GM12873 (cell line): Measurements from ENCODE around the gene UGT1A10.

Experiments
- TF ChIP-seq, protein P1 (sequence below): IDR thresholded peaks from 2 replicates; pipeline ENCODE4 v1.5.1; 2012; ENCODE audit warnings: low read depth, mild to moderate bottlenecking, moderate library complexity, low read length, control low read depth; ENCODE audit not compliant: insufficient read depth; ENCODE audit errors: missing control alignments

The UGT1A10 gene

DNA sequence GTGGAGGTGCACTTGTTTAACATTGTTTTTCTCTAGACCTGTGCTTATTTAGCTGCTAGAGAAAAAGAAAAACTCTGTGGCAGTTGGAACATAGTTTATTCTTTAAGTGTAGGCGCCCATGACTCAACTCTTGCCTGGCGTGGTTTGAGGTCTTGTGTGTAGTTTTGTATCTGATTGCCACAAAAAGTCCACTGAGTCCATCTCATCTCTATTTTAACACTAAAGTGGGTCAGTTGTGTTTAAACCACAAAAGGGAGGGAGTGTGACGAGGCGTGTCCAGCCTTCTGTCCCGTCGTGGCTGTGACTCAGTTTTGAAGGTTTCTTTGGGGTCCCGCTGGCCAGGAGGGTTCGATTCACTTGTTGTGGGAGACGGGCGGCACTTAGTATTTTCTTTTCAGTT is 20.2 kb downstream of the UGT1A10 start:
- TF ChIP-seq, protein P1, sequence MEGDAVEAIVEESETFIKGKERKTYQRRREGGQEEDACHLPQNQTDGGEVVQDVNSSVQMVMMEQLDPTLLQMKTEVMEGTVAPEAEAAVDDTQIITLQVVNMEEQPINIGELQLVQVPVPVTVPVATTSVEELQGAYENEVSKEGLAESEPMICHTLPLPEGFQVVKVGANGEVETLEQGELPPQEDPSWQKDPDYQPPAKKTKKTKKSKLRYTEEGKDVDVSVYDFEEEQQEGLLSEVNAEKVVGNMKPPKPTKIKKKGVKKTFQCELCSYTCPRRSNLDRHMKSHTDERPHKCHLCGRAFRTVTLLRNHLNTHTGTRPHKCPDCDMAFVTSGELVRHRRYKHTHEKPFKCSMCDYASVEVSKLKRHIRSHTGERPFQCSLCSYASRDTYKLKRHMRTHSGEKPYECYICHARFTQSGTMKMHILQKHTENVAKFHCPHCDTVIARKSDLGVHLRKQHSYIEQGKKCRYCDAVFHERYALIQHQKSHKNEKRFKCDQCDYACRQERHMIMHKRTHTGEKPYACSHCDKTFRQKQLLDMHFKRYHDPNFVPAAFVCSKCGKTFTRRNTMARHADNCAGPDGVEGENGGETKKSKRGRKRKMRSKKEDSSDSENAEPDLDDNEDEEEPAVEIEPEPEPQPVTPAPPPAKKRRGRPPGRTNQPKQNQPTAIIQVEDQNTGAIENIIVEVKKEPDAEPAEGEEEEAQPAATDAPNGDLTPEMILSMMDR: no peak

DNA sequence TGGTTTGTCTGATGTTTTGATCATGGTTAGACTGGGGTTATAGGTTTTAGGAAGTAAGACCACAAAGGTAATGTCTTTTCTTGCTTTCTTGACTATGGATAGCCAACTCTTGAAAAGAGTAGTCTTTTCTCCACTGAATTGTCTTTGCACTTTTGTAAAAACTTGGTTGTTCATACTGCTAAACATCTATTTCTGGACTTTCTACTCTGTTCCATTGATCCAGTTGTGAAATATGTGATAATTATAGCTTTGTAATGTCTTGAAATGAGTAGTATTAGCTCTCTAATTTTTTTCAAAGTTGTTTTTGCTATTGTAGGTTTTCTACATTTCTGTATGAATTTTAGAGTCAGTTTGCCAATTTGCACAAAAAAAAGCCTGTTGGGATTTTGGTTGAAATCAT is 22.4 kb downstream of the UGT1A10 start:
- TF ChIP-seq, protein P1: no peak

DNA sequence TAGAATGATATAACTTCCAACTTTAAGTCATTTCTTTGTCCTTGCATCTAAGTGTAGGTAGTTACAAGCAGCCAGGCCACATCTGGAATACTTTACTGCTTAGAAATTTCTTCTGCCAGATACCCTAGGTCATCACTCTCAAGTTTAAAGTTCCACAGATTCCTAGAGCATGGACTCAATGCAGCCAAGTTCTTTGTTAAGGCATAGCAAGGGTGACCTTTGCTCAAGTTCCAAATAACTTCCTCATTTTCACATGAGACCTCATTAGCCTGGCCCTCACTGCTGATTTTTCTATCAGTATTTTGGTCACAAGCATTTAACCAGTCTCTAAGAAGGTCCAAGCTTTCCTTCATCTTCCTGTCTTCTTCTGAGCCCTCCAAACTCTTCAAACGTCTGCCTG is 27.7 kb downstream of the UGT1A10 start:
- TF ChIP-seq, protein P1: no peak

DNA sequence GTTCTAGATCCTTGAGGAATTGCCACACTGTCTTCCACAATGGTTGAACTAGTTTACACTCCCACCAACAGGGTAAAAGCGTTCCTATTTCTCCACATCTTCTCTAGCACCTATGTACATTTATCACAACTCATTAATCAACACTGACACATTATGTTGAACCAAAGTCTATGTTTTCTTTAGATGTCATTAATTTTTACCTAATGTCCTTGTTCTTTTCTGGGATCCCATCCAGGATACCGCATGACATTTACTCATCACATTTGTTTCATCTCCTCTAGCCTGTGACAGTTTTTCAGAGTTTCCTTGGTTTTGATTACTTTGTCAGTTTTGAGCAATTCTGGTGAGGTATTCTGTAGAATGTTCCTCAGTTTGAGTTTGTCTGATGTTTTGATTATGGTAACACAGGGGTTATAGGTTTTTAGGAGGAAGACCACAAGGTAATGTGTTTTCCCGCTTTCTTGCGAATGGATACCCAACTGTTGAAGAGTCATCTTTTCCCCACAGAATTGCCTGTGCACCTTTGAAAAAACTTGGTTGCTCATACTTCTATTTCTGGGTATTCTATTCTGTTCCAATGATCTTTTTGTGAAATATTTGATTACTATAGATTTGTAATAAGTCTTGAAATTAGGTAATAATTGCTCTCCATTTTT is 32.5 kb downstream of the UGT1A10 start:
- TF ChIP-seq, protein P1: no peak

DNA sequence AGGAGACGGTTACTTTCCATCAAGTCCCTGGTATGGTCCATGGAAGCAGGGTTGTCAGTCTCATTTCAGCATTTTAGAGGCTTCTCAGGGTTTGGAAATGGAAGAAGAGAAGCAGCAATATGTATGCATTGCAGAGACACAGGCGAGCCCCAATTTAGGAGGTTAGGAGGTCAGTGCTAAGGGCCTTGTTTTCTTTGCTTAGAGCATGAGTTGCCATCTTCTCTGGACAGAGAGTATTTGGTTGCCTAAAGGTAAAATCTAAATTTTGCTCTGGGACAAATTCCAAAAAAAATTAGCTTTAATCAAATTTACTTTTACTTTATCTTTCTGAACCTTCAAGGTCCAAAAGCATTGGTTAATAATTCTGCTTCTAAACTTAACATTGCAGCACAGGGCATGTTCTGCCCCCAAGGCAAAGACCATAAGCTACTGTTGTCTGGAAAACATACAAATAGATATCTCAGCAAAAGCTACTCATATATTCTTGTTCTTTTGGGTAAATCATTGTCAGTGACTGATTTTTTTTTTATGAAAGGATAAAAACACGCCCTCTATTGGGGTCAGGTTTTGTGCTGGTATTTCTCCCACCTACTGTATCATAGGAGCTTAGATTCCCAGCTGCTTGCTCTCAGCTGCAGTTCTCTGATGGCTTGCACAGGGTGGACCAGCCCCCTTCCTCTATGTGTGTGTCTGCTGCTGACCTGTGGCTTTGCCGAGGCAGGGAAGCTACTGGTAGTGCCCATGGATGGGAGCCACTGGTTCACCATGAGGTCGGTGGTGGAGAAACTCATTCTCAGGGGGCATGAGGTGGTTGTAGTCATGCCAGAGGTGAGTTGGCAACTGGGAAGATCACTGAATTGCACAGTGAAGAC is 35.3 kb downstream of the UGT1A10 start, which contains the start of gene UGT1A9:
TSS of gene UGT1A9 (plus strand) at position 609 of the 872 bp plus-strand sequence. CDS start at position 646, 37 bp downstream.
- TF ChIP-seq, protein P1: no peak

DNA sequence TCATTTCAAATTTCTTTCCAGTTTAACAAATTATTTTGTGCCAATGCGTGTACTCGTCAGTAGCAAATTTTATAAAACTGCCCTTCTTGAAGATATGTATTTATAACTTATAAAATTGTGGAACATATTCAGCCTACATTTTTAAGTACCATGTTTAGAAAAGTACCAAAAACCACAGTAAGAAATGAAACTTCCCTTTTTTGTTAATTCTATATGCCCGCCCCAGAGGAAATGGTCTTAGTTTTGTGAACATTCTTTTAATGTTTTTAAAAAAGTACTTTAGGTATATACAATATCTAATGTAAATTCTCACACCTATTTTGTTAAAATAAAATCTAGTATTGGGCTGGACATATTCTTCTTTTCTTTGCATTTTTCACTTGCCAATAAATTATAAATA is 36.6 kb downstream of the UGT1A10 start:
- TF ChIP-seq, protein P1: no peak

DNA sequence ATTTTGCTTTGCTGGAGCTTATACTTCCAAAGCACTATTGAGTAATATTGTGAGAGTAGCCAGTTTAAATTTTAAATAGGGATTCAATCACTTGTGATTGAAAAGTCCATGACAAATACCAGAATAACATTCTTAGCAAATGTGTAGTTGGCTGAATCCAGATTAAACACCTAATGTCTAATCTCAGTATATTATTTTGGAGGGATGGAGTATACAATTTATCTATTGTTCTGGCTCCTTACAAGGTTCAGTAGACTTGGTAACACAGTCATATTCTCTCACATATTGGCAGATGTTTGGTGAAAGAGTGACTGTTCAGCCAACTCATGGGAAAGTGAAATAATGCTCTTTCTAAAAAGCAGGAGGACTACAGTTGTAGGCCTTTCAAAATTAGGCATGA is 37.6 kb downstream of the UGT1A10 start:
- TF ChIP-seq, protein P1: no peak
